ENCODE results near the gene ST6GALNAC4.

Gene ST6GALNAC4

DNA sequence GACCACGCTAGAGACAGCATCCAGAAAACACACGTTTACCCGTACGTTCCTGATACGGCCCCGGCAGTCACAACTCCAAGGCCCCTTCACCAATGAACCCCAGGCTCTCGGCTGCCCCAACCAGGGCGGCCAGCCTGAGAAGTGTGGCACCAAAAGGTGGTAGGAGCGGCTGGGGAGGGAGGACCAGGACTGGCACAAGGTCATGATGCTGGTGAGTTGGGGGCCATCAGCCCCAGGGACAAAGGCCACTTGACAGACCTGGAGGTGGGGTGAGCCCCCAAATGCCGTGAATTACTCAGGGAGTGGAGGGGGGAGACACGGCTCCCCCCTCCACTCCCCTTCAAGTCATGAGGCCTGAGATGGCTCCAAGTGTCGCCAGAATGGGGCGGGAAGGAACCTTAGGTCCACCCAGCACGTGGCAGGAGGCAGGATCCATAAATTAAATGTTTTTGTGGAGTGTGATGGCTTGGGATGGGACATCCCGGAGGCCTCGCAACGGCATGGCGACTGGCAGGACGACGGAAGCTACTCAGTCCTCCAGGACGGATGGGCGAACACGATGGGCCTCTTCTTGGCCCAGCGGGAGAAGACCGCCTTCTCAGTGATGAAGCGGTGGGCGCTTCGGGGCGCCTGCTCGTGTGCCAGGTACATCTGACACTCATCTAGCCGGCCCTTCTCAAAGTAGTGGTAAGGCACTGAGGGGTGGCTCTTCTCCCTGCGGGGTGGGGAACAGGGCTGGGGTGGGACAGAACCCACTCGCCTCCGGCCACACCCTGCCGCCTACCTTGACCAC, 8.8 kb downstream of the ST6GALNAC4 start:
- no peak for DNase-seq (ENCODE audit: low read depth, low spot score)
- TF ChIP-seq, protein P1, sequence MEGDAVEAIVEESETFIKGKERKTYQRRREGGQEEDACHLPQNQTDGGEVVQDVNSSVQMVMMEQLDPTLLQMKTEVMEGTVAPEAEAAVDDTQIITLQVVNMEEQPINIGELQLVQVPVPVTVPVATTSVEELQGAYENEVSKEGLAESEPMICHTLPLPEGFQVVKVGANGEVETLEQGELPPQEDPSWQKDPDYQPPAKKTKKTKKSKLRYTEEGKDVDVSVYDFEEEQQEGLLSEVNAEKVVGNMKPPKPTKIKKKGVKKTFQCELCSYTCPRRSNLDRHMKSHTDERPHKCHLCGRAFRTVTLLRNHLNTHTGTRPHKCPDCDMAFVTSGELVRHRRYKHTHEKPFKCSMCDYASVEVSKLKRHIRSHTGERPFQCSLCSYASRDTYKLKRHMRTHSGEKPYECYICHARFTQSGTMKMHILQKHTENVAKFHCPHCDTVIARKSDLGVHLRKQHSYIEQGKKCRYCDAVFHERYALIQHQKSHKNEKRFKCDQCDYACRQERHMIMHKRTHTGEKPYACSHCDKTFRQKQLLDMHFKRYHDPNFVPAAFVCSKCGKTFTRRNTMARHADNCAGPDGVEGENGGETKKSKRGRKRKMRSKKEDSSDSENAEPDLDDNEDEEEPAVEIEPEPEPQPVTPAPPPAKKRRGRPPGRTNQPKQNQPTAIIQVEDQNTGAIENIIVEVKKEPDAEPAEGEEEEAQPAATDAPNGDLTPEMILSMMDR (IDR thresholded peaks at IDR 0.05; ENCODE audit: low read depth, low read length), result no peak
- in situ Hi-C loops (cut with HindIII; ENCODE audit: low sequenced_read_pairs), result no loop called here
- no peak overlapping the region for H3K4me3 ChIP-seq (ENCODE audit: low read depth, low read length)

DNA sequence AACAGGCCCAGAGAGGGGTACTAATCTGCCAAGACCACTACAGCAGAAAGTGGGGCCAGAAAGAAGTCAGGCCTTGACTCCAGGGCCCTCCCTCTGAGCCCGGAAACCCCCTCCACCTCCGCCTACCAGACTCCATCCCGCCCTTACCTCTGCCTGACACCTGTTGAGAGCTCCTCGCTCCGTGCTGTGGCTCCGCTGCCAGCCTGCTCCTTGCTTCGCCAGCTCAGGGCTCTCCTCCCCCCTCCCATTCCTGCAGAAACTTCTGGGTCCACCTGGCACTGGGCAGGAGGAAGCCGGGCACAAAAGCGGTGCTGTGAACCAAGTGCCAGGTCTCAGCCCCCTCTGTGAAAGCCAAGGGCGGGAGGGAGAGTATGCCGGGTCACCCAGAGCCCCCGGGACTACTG, 11.1 kb downstream of the ST6GALNAC4 start:
- no peak for DNase-seq (ENCODE audit: low read depth, low spot score)
- in situ Hi-C loops (cut with HindIII; ENCODE audit: low sequenced_read_pairs), result no loop called here
- TF ChIP-seq, protein P1 (IDR thresholded peaks at IDR 0.05; ENCODE audit: low read depth, low read length), result no peak

DNA sequence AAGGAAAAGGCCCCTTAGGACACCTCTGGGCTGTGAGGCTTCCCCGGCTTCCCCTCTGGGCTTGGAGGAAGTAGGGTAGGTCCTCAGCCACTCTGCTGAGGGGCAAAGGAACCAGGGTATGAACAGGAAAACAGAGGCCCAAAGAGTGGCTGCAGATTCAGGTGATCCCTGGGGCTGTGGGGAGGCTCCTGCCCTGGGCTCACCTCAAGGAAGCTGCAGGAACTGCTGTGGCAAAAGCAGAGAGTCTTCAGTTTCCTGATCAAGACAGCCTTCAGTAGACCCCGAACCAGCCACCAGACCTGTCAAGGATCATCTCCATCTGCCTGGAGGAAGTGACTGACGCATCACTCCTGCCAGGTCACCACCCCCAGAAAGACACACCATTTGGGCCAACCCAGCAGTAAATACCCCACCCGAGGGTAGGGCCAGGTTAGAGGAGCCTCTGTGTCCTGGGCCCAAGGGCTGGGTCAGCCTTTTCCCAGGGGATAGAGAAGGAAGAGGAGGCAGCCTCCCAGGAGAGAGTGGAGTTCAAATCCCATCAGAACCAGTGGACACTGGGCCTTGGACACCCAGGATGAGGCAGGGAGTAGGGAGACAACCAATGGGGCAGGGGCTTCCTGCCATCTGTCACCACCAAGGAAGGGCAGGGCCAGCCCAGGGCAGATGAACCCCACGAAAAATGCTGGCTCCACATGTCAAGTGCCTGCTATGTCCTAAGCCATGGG, 11.7 kb downstream of the ST6GALNAC4 start:
- in situ Hi-C loops (cut with HindIII; ENCODE audit: low sequenced_read_pairs), result no loop called here
- DNase-seq (ENCODE audit: low read depth, low spot score), result no peak
- H3K4me3 ChIP-seq (ENCODE audit: low read depth, low read length), result no peak overlapping the region
- TF ChIP-seq, protein P1 (IDR thresholded peaks at IDR 0.05; ENCODE audit: low read depth, low read length), result no peak

More for the DNA sequence above, 11.1 kb downstream of the ST6GALNAC4 start:
- H3K4me3 ChIP-seq (ENCODE audit: low read depth, low read length), result no peak overlapping the region

DNA sequence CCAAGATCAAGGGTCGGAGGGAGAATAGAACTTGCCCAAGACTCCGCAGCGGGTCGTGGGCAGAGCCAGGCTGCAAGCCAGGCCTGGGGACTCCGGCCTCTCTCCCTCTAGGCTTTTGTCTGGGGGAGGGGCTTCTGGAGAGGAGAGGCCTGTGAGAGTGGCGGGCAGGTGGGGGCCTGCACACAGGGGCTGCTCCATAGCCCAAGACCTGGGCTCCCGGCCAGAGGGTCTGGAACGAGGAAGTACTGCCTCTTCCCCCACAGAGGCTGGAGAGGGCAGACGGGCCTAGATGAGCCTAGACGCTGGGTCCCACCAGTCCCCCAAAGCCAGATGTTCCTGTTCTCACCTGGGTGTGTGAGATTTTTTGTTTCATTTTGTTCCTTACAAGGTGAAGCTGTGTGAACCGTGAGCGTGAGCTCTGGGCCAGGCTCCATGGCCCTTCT, 12.3 kb downstream of the ST6GALNAC4 start:
- no peak overlapping the region for H3K4me3 ChIP-seq (ENCODE audit: low read depth, low read length)
- TF ChIP-seq, protein P1 (IDR thresholded peaks at IDR 0.05; ENCODE audit: low read depth, low read length), result no peak
- no peak for DNase-seq (ENCODE audit: low read depth, low spot score)
- in situ Hi-C loops (cut with HindIII; ENCODE audit: low sequenced_read_pairs), result no loop called here

DNA sequence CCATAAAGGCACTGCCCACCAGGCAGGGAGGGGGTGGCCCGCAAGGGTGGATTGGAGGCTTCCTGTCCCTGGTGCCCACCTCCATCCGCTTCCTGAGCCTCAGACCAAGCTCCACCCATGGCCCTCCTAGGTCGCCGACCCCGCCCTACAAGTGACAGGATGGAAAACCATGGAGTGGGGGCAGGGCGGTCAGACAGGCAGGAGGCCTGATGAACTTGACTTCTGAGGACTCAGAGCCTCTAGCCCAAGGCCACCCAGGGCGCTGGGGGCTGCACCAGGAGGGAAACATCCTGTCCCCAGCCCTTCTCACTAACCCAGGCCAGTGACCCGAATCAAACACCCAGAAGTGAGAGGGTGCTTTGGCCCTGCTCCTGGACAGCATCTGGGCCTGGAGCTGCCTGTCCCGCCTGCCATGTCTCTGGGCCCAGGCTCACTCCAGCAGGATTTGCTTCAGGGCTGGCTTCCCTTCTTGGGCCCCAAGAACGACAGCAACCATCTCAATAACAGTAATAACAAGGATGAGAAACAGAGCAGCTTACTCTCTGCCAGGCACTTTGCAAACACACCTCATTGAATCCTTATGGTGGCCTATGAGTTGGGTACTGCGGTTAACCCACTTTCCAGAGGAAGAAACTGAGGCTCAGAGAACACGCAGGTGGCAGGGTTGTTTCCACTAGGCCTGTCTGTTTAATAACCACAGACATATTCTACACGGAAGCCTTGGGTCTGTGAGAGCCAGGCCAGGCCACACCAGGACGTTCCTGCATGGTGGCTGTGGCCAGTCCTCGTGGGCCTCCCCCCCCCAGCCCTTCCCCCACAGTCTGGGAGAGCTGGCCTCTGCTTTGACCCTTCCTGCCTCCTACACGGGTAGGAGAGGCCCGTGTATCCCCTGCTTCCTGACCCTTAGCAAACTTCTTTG, 13.0 kb downstream of the ST6GALNAC4 start:
- in situ Hi-C loops (cut with HindIII; ENCODE audit: low sequenced_read_pairs), result no loop called here
- DNase-seq (ENCODE audit: low read depth, low spot score), result no peak
- TF ChIP-seq, protein P1 (IDR thresholded peaks at IDR 0.05; ENCODE audit: low read depth, low read length), result no peak
- no peak overlapping the region for H3K4me3 ChIP-seq (ENCODE audit: low read depth, low read length)

All from astrocyte of the spinal cord (primary cell).